HG02642 (cell line): Measurements from ENCODE around the gene HPD.
"Not testable (repeated sequence)": the region's sequence is repeated elsewhere in the genome, so short reads cannot be mapped to it uniquely, and the experiment has no call there.

Source experiments
- ATAC-seq: cut with Tn5 transposase; IDR thresholded peaks from one replicate; pipeline ENCODE4 v1.9.1; 2021; ENCODE audit warnings: mild to moderate bottlenecking; ENCODE audit not compliant: unreplicated experiment, poor library complexity

HPD gene

DNA sequence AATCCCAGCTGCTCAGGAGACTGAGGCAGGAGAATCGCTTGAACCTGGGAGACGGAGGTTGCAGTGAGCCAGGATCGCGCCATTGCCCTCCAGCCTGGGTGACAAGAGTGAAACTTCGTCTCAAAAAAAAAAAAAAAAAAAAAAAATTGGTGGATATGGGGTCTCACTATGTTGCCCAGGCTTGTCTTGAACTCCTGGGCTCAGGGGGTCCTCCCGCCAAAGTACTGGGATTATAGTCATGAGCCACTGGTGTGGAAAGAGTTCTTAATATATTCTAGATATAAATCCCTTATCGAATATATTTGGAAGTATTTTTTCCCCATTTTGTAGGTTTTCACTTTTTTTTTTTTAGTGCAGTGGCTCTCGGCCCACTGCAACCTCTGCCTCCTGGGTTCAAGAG, 10.6 kb upstream of the HPD start:
- ATAC-seq, result not testable (repeated sequence)

DNA sequence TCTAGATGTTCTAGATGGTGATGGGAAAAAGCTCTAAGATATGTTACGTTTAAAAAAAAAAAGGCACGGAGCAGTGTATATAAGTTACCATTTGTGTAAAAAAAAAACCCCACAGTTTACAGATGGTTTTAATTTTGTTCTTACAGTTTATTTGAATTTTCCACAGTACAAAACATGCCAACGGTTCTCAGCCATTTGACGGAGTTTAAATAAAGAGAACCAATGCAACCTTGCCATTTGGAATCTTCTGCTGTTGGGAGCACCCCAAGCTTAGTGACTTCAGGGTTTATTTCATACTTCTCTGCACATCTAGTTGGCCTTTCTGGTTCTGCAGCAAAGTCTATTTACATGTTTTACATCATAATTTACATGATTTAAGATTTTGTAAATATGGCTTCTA, 7.7 kb upstream of the HPD start:
- no peak for ATAC-seq

DNA sequence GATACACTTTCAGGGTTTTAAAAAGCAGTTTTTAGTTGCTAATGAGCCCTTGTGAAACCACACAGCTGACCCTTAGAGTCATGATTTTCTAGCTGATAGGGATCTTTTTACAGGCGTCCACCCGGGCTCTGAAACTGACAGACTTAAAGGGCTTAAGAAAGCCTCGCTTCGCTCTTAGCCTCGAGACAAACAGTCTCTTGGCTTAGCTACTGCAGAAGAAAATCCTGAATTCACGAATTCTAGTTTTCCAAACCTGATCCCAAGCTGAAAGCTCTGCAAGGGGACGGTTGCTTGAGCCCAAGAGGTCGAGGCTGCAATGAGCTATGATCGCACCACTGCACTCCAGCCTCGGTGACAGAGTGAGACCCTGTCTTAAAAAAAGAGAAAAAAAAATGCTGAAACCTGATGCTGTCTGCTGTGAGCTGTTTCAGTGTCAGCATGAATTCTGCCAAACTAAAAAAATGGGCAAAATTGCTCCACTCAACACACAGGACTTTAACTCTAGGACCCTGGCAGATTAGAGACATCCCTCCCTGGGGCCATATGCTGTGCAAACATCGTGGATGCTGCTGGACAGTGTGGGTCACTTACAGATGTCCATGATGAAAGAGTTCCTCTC, 3.1 kb upstream of the HPD start:
- ATAC-seq, result no peak

DNA sequence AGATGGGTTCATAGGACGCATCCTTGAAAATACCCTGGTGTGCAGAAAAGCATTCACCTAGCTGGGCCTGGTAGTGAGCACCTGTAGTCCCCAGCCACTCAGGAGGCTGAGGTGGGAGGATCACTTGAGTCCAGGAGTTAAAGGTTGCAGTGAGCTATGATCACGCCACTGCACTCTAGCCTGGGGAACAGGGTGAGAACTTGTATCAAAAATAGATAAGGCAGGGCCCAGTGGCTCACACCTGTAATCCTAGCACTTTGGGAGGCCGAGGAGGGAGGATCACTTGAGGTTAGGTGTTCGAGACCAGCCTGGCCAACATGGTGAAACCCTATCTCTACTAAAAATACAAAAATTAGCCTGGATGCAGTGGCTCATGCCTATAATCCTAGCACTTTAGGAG, 2.0 kb upstream of the HPD start:
- not testable (repeated sequence) for ATAC-seq

DNA sequence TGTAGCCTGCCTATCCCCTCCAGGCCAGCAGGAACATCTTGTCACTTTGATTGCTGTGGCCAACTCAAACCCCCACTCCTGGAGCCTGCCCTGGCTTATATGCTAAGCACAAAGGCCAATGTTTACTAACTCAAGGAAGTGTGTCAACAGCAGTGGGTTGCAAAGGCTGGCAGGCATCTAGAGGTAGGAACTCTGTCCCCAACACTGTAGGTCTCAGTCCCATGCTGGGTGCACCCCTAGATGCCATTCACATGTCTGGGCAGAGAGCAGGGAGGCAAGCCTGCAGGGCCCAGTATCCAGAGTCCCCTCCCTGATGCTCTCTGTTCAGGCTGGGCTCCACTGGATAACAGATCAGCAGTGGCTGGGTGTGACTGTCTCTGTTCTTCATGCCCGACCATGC, 1.6 kb upstream of the HPD start:
- no peak for ATAC-seq

DNA sequence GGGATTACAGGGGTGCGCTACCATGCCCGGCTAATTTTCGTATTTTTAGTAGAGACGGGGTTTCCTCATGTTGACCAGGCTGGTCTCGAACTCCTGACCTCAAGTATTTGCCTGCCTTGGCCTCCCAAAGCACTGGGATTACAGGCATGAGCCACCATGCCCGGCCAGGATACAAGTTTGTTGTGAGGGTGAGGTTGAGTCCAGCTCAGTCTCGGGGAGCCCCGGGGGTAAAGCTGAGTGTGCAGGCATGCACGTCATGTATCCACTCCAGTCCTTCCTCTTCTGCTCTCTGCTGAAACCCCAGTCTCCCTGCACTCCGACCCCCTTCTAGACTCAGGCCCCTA, 369 bp downstream of the HPD start:
- ATAC-seq, result no peak

DNA sequence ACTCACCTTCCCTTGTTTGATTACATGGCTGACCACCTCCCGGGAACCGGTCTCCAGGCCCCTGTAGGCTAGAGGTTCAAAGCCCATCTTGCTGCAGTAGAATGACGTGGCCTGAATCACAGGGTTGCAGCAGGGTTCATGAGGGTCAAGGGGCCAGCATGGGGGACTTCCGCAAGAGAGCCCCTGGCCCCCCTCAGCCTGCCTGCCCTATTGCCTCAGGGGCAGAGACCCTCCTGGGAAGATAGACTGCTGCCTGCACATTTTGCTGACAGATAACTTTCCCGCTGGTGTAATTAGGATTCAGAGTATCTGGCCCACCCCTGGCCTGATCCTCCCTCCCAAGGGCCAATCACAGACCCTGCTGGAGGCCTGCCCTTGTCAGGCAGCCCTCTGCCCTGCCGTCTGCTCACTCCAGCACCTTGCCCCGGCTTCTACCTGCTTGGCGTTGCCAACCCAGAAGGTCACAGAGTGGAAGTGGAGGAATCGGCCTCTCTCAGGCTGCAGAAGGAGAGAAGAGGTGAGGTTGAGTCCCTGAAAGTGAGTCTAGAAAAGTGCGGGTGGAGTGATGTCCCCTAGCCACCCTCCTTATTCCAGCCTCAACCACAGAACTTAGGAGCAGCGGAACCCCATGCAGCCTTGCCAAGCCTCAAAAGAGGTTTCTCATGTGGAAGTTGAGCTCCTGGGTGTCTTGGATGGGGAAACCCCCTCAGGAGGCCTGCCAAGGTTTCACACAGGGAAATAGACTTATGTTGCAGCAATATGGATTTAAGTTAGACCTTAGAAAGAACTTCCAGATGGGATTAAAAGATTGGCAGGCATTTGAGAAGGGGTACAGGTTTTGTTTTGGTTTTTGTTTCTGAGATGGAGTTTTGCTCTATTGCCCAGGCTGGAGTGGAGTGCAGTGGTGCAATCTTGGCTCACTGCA, 1.1 kb downstream of the HPD start:
- no peak for ATAC-seq

DNA sequence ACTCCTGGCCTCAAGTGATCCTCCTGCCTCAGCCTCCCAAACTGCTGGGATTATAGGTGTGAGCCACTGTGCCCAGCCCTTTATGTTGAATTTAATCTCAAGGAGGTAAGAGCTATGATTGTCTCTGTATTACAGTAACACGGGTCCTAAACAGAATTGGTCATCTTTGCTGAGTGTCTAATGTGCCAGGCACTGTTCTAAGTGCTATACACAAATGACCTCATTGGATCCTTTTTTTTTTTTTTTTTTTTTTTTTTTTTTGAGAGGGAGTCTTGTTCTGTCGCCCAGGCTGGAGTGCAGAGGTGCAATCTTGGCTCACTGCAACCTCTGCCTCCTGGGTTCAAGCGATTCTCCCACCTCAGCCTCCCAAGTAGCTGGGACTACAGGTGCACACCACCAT, 6.3 kb downstream of the HPD start:
- ATAC-seq, result not testable (repeated sequence)

DNA sequence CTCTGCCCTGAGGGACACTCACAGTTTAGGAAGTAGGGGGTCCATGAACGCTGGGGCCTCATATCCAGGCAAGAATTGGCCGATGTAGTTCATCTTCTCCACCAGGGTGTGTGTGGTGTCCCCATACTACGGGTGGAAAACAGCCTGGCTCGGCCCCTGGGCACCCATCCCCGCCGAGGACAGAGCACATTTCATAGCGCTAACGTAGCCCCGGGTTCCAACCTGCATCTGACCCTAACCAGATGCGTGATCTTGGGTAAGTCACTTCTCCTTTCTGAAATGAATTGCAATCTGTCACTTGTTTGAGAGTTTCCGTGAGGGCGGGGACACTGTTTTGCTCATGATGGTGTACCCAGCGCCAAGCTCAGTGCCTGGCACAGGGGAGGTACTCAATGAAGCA, 9.0 kb downstream of the HPD start:
- no peak for ATAC-seq

DNA sequence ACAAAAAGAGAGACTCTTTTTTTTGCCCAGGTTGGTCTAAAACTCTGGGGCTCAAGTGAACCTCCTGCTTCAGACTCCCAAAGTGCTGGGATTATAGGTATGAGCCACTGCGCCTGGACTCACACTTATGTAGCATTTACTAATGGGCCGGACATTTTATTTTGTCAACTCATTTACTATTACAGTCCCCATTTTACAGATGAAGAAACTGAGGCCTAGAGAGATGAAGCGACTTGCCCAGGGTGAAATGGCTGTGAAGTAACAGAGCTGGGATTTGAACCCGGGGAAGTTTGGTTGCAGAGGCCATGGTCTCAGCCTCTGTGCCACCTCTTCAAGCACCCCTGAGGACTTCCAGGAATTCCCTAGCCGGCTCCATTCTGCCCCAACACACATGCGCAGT, 9.4 kb downstream of the HPD start:
- no peak for ATAC-seq

DNA sequence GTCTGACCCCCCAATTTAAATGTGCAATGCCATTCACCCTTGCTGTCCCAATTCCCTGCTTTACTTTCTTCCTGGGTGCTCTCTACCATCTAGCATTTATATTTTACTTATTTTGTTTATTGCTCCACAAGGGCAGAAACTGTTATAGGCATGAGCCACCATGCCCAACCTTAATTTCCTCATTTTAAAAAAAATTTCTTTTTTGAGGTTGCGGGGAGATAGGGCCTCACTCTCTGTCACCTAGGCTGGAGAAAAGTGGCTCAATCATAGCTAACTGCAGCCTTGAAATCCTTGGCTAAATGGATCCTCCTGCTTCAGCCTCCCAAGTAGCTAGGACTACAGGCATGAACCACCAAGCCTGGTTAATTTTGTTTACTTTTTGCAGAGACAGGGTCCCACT, 13.0 kb downstream of the HPD start:
- no peak for ATAC-seq

DNA sequence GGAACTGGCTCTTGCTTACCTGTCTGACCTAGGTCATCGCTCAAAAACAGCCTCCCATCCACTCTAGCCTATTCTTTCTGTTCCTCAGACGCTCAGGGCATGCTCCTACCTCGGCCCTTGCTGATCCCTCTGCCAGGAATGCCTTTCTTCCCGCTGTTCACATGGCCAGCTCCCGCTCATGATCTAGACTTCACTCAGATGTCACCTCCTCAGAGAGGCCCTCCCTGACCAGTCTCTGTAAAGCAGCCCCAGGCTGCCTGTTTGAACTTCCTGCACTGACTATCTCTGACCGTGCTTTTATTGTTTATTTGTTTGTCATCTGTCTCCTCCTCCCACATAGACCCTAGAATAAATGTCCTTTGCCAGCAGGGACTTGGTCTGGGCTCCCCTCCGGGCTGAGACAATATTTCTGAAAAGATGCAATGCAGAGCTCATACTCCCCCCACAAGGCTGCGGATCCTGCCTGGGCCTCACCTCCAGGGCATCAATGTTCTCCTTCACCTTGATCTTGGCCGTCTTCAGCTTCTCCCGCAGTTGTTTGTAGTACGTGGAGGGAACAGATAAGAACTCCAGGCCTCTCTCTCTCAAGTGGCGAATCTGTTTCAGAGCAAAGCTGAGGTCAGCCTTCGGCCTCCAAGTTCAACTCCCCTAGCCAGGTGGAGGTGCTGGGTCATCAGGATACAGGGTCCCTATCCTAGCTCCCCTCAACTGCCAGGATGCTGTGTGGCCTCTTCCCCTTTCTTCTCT, 15.2 kb downstream of the HPD start:
- no peak for ATAC-seq

DNA sequence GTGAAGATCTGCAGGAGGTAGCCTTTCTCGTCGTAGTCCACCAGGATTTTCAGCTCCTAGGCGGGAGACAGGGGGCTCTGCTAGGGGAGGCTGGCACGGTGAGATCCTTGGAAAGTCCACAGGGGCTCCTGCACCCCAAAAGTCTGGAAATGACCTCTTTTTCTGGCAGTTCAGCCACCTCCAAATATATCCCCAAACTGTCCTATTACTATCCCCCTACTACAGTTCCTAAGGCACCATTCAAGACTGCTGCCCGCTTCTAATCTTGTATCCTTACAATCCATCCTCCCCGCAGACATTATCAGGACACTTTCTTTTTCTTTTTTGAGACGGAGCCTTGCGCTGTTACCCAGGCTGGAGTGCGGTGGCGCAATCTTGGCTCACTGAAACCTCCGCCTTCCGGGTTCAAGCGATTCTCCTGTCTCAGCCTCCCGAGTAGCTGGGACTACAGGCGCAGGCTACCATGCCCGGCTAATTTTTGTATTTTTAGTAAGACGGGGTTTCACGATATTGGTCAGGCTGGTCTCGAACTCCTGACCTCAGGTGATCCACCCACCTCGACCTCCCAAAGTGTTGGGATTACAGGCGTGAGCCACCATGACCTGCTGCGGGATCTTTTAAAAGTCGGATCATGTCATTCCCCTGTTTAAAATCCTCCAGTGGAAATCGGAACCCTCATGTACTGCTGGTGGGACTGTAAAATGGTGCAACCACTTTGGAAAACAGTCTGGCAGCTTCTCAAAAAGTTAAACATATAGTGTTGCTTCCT, 18.5 kb downstream of the HPD start:
- no peak for ATAC-seq

DNA sequence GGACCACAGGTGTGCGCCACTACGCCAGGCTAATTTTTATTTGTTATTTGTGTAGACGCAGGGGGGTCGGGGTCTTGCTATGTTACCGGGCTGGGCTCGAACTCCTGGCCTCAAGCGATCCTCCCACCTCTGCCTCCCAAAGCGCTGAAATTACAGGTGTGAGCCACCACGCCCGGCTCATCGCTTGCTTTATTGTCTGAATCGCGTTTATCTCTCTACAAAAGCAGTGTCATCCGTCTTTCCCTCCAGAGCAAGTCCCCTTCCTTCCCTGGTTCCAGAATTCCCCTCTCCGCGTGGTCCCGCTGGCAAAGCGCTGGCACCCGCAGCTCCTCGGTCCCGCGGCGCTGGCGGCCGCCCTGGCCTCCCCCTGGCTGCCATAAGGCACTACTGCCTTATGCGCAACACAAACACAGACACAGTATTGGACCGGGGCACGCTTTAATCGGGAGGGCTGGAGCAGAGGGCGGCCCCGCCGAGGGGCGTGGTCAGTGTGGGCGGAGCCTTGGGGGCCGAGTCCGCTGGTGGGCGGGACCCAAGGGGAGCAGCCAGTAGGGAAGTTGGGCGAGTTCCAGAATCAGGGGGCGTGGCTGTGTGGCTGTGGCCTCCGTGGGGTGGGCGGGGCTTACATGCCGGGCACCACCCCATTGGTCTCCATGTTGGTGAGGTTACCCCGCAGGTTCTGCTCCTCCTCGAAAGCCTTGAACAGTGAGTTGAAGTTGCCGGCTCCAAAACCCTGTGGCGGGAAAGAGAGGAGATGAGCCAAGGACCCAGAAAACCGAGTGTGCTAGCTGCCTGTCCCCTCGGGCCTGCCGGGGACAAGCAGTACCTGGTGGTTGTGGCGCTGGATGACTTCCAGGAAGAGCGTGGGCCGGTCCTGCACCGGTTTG, 19.3 kb downstream of the HPD start:
- peak; percentile 93 for ATAC-seq

DNA sequence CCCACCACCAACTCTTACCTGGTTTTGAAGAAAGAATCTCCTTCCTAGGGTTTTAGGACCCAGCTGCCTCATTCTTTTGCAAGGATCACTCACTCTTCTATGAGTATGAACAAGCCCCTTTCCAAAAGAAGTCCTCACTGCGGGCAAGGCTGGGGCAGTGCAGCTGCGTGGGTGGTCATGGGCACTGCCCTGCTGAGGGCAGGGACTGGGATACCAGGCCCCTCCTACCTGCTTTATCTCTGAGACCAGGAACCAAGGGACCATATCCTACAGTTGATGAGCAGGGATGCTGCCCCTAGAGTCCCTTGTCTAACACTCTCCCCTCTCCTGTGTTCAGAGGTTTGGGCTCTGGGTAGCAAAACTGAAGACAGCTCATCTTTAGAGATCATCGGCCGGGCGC, 20.5 kb downstream of the HPD start:
- no peak for ATAC-seq

DNA sequence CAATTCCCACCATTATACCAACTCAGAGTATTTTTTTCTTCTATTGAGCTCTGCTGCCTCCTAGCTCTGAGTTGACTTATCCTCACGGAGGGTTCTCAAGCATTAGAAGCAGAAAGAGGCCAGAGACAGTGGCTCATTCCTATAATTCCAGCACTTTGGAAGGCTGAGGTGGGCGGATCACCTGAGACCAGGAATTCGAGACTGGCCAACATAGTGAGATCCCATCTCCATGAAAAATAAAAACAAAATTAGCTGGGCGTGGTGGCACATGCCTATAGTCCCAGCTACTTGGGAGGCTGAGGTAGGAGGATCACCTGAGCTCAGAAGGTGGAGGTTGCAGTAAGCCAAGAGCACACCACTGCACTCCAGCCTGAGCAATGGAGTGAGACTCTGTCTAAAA, 21.0 kb downstream of the HPD start:
- ATAC-seq, result no peak

DNA sequence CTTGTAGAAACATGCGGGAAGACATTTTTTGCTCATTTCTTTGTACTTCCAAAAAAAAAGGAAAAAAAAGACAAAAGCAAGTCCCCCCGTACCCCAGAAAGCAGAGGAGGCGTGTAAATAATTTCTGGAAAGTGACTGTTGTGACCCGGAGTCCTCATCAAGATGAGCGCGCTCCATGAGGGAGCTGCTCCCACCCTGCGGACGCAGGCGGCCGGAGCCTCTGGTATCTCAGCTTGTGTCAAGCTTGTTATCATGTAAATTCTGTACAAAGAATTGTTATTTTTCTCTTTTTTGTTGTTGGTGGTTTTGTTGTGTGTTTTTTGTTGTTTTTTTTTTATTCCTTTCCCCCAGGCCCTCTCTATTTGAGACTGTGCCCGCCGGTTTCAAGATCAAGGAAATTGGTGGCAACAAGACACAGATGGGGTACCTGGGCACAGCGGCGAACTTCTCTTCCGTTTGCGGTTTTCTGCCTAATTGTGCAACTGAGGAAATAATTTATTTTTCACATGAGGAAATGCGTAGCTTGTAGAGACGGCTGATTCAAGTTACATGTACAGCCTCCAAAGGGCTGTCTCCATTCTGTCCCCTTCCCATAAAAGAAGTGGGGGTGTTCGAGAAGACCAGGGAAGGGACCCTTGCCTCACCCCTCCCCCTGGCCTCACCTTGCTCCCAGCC, 27.0 kb downstream of the HPD start:
- no peak for ATAC-seq

DNA sequence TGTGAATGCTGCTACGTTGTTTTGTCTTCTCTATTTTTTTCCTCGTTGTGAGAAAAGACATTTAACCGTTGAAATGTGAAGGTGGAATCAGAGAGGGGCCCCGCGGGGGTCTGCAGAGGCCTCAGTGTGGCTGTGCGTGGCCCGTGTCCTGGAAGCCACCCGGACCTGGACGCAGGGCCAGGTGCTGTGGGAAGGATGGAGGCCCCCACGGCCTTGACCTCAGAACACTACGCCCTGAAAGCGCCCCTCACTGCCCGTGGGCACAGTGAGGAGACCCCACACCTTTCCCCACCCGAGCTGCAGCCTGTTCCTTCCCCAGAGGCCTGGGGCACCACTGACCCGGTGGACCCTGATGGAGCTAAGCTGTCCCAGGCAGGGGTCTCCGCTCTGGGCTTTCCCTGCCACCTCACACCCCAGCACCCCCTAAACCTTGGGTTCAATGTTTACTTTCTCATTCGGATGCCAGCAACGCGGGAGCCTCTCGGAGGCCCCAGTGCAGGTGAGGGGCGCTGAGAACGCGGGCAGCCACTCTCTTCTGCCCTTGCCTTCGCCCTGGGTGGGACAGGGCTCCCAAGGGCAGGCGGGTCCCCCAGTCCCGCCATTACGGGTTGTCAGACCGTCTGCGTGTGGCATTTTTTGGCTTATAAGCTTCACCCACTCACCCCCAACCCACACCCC, 27.9 kb downstream of the HPD start:
- ATAC-seq, result no peak

DNA sequence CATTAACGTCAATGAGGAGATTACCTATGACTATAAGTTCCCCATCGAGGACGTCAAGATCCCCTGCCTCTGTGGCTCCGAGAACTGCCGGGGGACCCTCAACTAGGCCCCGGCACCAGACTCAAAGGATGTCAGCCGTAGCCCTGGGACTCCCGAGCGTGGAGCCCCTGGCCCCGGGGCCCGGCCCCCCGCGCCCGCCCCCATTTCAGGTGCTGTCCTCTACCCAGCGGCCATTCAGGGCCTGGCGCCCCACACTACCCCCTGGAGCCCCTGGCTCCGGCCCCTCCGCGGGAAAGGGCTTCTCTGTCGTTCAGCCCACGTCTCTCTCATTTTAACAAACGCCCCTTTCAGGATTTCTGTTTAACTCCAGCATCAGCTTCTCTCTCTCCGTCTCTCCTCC, 28.5 kb downstream of the HPD start:
- no peak for ATAC-seq
